ENCODE data around the gene COQ8B. TPM values are rescaled to one million over a fixed set of nuclear protein-coding genes. Genes with fewer than 3 reads are reported as not detected.
"Not testable (repeated sequence)": the region's sequence is repeated elsewhere in the genome, so short reads cannot be mapped to it uniquely, and the experiment has no call there.

Gene COQ8B
- total RNA-seq, 2 donors from 2014 or later, result 25.5 to 39.8 TPM

- ATAC-seq (no peak), DNase-seq (ENCODE audit: low spot score in 2 of 2) (no peak)
- no peak overlapping the region for H3K27ac Mint-ChIP-seq
- no peaks in the 10 kb centered on the region for H3K9me3 Mint-ChIP-seq
- peaks cover 24 to 25% of the 10 kb centered on the region in 2 donors for H3K36me3 Mint-ChIP-seq
Observed at GRCh38 chr19:40747536-40747935, 30.9 kb upstream of the COQ8B start.

GRCh38 chr19:40745402-40745780 is 28.7 kb upstream of the COQ8B start:
- Mint-ChIP-seq H3K36me3 (peaks cover 8 to 9% of the 10 kb centered on the region in 2 donors), H3K27ac (no peak overlapping the region), H3K9me3 (no peaks in the 10 kb centered on the region)
- ATAC-seq (no peak), DNase-seq (ENCODE audit: low spot score in 2 of 2) (no peak)

GRCh38 chr19:40744554-40745401 is 28.1 kb upstream of the COQ8B start:
- Mint-ChIP-seq H3K9me3 (no peaks in the 10 kb centered on the region), H3K36me3 (peaks cover 2 to 4% of the 10 kb centered on the region in 2 donors), H3K27ac (peak overlapping the region in 1 of 2 donors; percentile 72)
- ATAC-seq (peak; percentile 42 to 55), DNase-seq (ENCODE audit: low spot score in 2 of 2) (no peak)

- Mint-ChIP-seq H3K27ac (peak overlapping the region in 1 of 2 donors; percentile 47), H3K36me3 (no peaks in the 10 kb centered on the region), H3K9me3 (no peaks in the 10 kb centered on the region)
- DNase-seq (ENCODE audit: low spot score in 2 of 2) (no peak), ATAC-seq (no peak)
Observed at GRCh38 chr19:40743926-40744325, 27.2 kb upstream of the COQ8B start.

GRCh38 chr19:40742886-40743285 is 26.2 kb upstream of the COQ8B start:
- H3K36me3 Mint-ChIP-seq, result no peaks in the 10 kb centered on the region
- no peak overlapping the region for H3K27ac Mint-ChIP-seq
- DNase-seq (ENCODE audit: low spot score in 2 of 2), result no peak
- H3K9me3 Mint-ChIP-seq, result no peaks in the 10 kb centered on the region
- no peak for ATAC-seq

- DNase-seq (ENCODE audit: low spot score in 2 of 2) (no peak), ATAC-seq (no peak)
- Mint-ChIP-seq H3K27ac (no peak overlapping the region), H3K9me3 (no peaks in the 10 kb centered on the region), H3K36me3 (no peaks in the 10 kb centered on the region)
Observed at GRCh38 chr19:40742477-40742876, 25.8 kb upstream of the COQ8B start.

- ATAC-seq, result no peak
- no peaks in the 10 kb centered on the region for H3K9me3 Mint-ChIP-seq
Observed at GRCh38 chr19:40741527-40742390, 25.1 kb upstream of the COQ8B start.

GRCh38 chr19:40740747-40741146 is 24.1 kb upstream of the COQ8B start:
- no peaks in the 10 kb centered on the region for H3K9me3 Mint-ChIP-seq
- DNase-seq (ENCODE audit: low spot score in 2 of 2) (no peak), ATAC-seq (no peak)
- peak overlapping the region; percentile 72 to 77 for H3K27ac Mint-ChIP-seq
- H3K36me3 Mint-ChIP-seq, result no peaks in the 10 kb centered on the region

More at GRCh38 chr19:40741527-40742390, 25.1 kb upstream of the COQ8B start:
- no peaks in the 10 kb centered on the region for H3K36me3 Mint-ChIP-seq
- DNase-seq (ENCODE audit: low spot score in 2 of 2), result no peak
- peak overlapping the region in 1 of 2 donors; percentile 44 for H3K27ac Mint-ChIP-seq

- ATAC-seq (peak in 1 of 2 donors; percentile 20), DNase-seq (ENCODE audit: low spot score in 2 of 2) (no peak)
- H3K27ac Mint-ChIP-seq, result peak overlapping the region; percentile 72 to 74
- H3K9me3 Mint-ChIP-seq, result no peaks in the 10 kb centered on the region
- H3K36me3 Mint-ChIP-seq, result no peaks in the 10 kb centered on the region
Observed at GRCh38 chr19:40739871-40740703, 23.4 kb upstream of the COQ8B start.

GRCh38 chr19:40739030-40739839 is 22.5 kb upstream of the COQ8B start:
- peak; percentile 67 to 91 for ATAC-seq
- no peak for DNase-seq (ENCODE audit: low spot score in 2 of 2)
- Mint-ChIP-seq H3K27ac (peak overlapping the region; percentile 72 to 74), H3K36me3 (no peaks in the 10 kb centered on the region), H3K9me3 (no peaks in the 10 kb centered on the region)

GRCh38 chr19:40737102-40737644 is 20.5 kb upstream of the COQ8B start:
- no peak for ATAC-seq
- H3K9me3 Mint-ChIP-seq, result no peaks in the 10 kb centered on the region

GRCh38 chr19:40736661-40737060 is 20.0 kb upstream of the COQ8B start:
- ATAC-seq (no peak), DNase-seq (ENCODE audit: low spot score in 2 of 2) (no peak)
- no peaks in the 10 kb centered on the region for H3K36me3 Mint-ChIP-seq
- no peaks in the 10 kb centered on the region for H3K9me3 Mint-ChIP-seq
- no peak overlapping the region for H3K27ac Mint-ChIP-seq

More at GRCh38 chr19:40737102-40737644, 20.5 kb upstream of the COQ8B start:
- Mint-ChIP-seq H3K36me3 (no peaks in the 10 kb centered on the region), H3K27ac (no peak overlapping the region)
- no peak for DNase-seq (ENCODE audit: low spot score in 2 of 2)

- ATAC-seq (no peak), DNase-seq (ENCODE audit: low spot score in 2 of 2) (no peak)
- Mint-ChIP-seq H3K27ac (no peak overlapping the region), H3K9me3 (no peaks in the 10 kb centered on the region), H3K36me3 (peaks cover 4 to 11% of the 10 kb centered on the region in 2 donors)
Observed at GRCh38 chr19:40735013-40735771, 18.5 kb upstream of the COQ8B start.

- peaks cover 4 to 11% of the 10 kb centered on the region in 2 donors for H3K36me3 Mint-ChIP-seq
- DNase-seq (ENCODE audit: low spot score in 2 of 2), result no peak
- no peaks in the 10 kb centered on the region for H3K9me3 Mint-ChIP-seq
- no peak overlapping the region for H3K27ac Mint-ChIP-seq
- ATAC-seq, result no peak
Observed at GRCh38 chr19:40733149-40733548, 16.5 kb upstream of the COQ8B start.

GRCh38 chr19:40732304-40732703 is 15.6 kb upstream of the COQ8B start:
- not testable (repeated sequence) for ATAC-seq; H3K27ac Mint-ChIP-seq; DNase-seq (ENCODE audit: low spot score in 2 of 2); H3K9me3 Mint-ChIP-seq
- H3K36me3 Mint-ChIP-seq, result peaks cover 4 to 17% of the 10 kb centered on the region in 2 donors
